Measurements from ENCODE around the gene BIRC3.

Gene BIRC3

DNA sequence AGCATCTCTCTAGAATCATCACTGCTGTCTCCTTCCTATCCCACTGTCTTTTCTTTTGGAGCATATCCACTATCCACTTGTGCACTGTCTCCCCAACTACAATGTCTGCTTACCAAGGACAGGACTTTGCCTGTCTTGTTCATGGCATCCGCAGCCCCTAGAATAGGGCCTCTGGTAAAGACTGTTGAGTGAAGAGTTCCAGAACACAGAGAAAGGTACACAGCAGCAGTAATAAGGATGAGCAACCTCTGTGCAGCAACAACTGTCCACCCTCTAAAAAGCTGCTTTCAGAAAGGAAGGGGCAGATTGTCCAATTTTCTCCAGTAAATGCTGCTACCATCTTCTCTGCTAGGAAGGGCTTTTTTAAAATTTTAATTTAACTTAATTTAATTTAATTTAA lies 25.5 kb upstream of the BIRC3 start:
- no peak for TF ChIP-seq SIN3A (IDR thresholded peaks at IDR 0.05; ENCODE audit: borderline replicate concordance, insufficient read depth, low read length)
- no peak for TF ChIP-seq FOXP2 (optimal IDR thresholded peaks at IDR 0.05; ENCODE audit: borderline replicate concordance, extremely low read depth, extremely low read length, insufficient read depth)
- TF ChIP-seq, protein P1, sequence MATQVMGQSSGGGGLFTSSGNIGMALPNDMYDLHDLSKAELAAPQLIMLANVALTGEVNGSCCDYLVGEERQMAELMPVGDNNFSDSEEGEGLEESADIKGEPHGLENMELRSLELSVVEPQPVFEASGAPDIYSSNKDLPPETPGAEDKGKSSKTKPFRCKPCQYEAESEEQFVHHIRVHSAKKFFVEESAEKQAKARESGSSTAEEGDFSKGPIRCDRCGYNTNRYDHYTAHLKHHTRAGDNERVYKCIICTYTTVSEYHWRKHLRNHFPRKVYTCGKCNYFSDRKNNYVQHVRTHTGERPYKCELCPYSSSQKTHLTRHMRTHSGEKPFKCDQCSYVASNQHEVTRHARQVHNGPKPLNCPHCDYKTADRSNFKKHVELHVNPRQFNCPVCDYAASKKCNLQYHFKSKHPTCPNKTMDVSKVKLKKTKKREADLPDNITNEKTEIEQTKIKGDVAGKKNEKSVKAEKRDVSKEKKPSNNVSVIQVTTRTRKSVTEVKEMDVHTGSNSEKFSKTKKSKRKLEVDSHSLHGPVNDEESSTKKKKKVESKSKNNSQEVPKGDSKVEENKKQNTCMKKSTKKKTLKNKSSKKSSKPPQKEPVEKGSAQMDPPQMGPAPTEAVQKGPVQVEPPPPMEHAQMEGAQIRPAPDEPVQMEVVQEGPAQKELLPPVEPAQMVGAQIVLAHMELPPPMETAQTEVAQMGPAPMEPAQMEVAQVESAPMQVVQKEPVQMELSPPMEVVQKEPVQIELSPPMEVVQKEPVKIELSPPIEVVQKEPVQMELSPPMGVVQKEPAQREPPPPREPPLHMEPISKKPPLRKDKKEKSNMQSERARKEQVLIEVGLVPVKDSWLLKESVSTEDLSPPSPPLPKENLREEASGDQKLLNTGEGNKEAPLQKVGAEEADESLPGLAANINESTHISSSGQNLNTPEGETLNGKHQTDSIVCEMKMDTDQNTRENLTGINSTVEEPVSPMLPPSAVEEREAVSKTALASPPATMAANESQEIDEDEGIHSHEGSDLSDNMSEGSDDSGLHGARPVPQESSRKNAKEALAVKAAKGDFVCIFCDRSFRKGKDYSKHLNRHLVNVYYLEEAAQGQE (IDR thresholded peaks at IDR 0.05; ENCODE audit: insufficient read depth in 1 of 2, low read depth in 2 of 2, low read length in 2 of 2) = no peak
- TF ChIP-seq TAF1 (IDR thresholded peaks at IDR 0.05; ENCODE audit: borderline replicate concordance, insufficient read depth, low read length) = no peak
- TF ChIP-seq POLR2AphosphoS5 (IDR thresholded peaks at IDR 0.05; ENCODE audit: low read depth, low read length) = no peak

DNA sequence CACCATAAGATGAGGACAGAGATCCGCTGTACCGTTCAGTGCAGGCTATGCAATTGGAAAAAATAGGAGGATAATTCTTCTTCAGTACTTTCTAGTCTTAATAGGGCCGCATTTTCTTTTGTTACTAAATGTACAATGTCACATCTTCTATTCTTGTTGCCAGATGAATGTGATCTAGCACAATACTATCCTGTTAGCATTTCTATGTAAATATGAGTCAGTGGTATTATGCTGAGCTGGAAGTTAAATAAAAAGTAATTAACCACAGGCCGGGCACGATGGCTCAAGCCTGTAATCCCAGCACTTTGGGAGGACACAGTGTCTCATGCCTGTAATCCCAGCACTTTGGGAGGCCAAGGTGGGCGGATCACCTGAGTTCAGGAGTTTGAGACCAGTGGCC lies 24.4 kb upstream of the BIRC3 start:
- no peak for TF ChIP-seq TAF1 (IDR thresholded peaks at IDR 0.05; ENCODE audit: borderline replicate concordance, insufficient read depth, low read length)
- TF ChIP-seq FOXP2 (optimal IDR thresholded peaks at IDR 0.05; ENCODE audit: borderline replicate concordance, extremely low read depth, extremely low read length, insufficient read depth) = no peak
- TF ChIP-seq POLR2AphosphoS5 (IDR thresholded peaks at IDR 0.05; ENCODE audit: low read depth, low read length) = no peak
- no peak for TF ChIP-seq SIN3A (IDR thresholded peaks at IDR 0.05; ENCODE audit: borderline replicate concordance, insufficient read depth, low read length)
- TF ChIP-seq, protein P1 (IDR thresholded peaks at IDR 0.05; ENCODE audit: insufficient read depth in 1 of 2, low read depth in 2 of 2, low read length in 2 of 2) = no peak

DNA sequence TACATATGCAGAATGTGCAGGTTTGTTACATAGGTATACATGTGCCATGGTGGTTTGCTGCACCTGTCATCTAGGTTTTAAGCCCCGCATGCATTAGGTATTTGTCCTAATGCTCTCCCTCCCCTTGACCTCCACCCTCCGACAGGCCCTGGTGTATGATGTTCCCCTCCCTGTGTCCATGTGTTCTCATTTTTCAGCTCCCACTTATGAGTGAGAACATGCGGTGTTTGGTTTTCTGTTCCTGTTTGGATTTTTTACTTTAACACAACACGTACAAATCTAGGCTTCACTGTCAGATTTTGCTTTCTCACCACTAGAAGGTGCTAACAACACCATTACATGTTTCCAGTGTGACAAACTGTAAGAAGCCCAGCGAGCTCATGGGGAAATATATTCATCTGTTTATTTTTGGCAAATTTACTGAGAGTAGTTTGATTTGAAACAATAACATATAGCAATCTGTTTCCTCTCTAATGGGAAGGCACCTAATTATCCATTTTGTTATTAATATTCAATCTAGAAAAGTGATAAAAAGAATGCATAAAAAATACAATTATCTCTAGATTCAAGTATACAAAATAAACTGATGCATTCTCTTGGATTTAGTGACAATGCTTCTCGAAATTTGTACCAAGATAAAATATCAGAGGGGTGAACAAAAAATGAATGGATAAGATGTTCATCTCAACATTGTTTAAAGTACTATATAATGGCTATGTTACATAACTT lies 23.2 kb upstream of the BIRC3 start:
- TF ChIP-seq SIN3A (IDR thresholded peaks at IDR 0.05; ENCODE audit: borderline replicate concordance, insufficient read depth, low read length) (no peak), FOXP2 (optimal IDR thresholded peaks at IDR 0.05; ENCODE audit: borderline replicate concordance, extremely low read depth, extremely low read length, insufficient read depth) (no peak), POLR2AphosphoS5 (IDR thresholded peaks at IDR 0.05; ENCODE audit: low read depth, low read length) (no peak), TAF1 (IDR thresholded peaks at IDR 0.05; ENCODE audit: borderline replicate concordance, insufficient read depth, low read length) (no peak)

DNA sequence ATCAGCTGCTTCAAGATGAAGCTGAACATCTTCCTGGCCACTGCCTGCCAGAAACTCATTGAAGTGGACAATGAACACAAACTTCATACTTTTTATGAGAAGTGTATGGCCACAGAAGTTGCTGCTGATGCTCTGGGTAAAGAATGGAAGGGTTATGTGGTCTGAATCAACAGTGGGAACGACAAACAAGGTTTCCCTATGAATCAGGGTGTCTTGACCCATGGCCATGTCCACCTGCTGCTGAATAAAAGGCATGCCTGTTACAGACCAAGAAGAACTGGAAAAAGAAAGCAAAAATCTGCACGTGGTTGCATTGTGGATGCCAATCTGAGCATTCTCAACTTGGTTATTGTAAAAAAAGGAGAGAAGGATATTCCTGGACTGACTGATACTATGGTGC lies 22.2 kb upstream of the BIRC3 start:
- TF ChIP-seq FOXP2 (optimal IDR thresholded peaks at IDR 0.05; ENCODE audit: borderline replicate concordance, extremely low read depth, extremely low read length, insufficient read depth) (no peak), POLR2AphosphoS5 (IDR thresholded peaks at IDR 0.05; ENCODE audit: low read depth, low read length) (no peak)

DNA sequence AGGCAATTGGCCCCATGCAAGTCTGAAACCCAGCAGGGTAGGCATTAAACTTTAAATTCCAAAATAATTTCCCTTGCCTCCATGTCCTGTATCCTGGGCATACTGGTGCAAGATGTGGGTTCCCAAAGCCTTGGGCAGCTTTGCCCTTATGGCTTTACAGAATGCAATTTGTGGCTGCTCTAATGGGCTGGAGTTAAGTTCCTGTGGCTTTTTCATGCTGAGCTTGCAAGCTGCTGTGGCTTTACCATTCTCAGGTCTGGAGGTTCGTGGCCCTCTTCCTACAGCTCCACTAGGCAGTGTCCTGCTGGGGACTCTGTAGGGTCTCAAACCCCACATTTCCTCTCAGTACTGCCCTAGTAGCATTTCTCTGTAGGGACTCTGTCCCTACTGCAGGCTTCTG lies 15.0 kb upstream of the BIRC3 start:
- TF ChIP-seq POLR2AphosphoS5 (IDR thresholded peaks at IDR 0.05; ENCODE audit: low read depth, low read length) (no peak), TAF1 (IDR thresholded peaks at IDR 0.05; ENCODE audit: borderline replicate concordance, insufficient read depth, low read length) (no peak), FOXP2 (optimal IDR thresholded peaks at IDR 0.05; ENCODE audit: borderline replicate concordance, extremely low read depth, extremely low read length, insufficient read depth) (no peak), SIN3A (IDR thresholded peaks at IDR 0.05; ENCODE audit: borderline replicate concordance, insufficient read depth, low read length) (no peak)
- TF ChIP-seq, protein P1 (IDR thresholded peaks at IDR 0.05; ENCODE audit: insufficient read depth in 1 of 2, low read depth in 2 of 2, low read length in 2 of 2) = no peak

DNA sequence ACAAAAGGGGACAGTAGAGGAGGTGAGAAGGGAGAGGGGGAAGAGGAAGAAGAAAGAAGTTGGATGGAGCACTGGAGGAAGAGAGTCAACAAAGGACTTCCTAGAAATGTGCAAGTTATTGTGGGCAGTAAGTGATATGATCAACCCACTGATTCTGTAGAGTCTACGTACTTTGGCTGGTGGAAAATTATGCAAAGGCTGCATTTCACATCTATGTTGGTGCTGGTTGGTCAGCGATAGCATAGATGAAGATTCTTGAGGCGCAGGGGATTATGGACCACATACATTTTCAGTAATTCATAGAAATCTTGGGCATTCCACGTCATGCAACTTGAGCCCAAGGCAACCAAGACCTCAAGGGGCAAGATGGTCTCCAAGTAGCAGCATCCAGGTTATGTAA lies 12.6 kb upstream of the BIRC3 start:
- TF ChIP-seq POLR2AphosphoS5 (IDR thresholded peaks at IDR 0.05; ENCODE audit: low read depth, low read length) (no peak), TAF1 (IDR thresholded peaks at IDR 0.05; ENCODE audit: borderline replicate concordance, insufficient read depth, low read length) (no peak), FOXP2 (optimal IDR thresholded peaks at IDR 0.05; ENCODE audit: borderline replicate concordance, extremely low read depth, extremely low read length, insufficient read depth) (no peak), SIN3A (IDR thresholded peaks at IDR 0.05; ENCODE audit: borderline replicate concordance, insufficient read depth, low read length) (no peak)
- TF ChIP-seq, protein P1 (IDR thresholded peaks at IDR 0.05; ENCODE audit: insufficient read depth in 1 of 2, low read depth in 2 of 2, low read length in 2 of 2) = no peak

Measured in PFSK-1 (cell line).